HK-2 (cell line): ENCODE data around the gene FUT3.
"Not testable (repeated sequence)": the region's sequence is repeated elsewhere in the genome, so short reads cannot be mapped to it uniquely, and the experiment has no call there.

Experiments
- DNase-seq: peaks from one replicate; pipeline ENCODE4 v3.0.0-alpha.2; 2018; ENCODE audit not compliant: unreplicated experiment

The FUT3 gene

GRCh38 chr19:5851302-5851701 lies at the start of gene FUT3:
FUT3 (minus strand) TSS chr19:5851449.
- DNase-seq: no peak

- DNase-seq: no peak
These were observed 49.7 kb upstream of the FUT3 start for GRCh38 chr19:5900976-5901375.

GRCh38 chr19:5899728-5900526 lies 48.7 kb upstream of the FUT3 start:
- no peak for DNase-seq

GRCh38 chr19:5897189-5897969 lies 46.1 kb upstream of the FUT3 start:
- DNase-seq: no peak

GRCh38 chr19:5896365-5897076 lies 45.3 kb upstream of the FUT3 start:
- DNase-seq: no peak

GRCh38 chr19:5895890-5896289 lies 44.6 kb upstream of the FUT3 start:
- no peak for DNase-seq

GRCh38 chr19:5895409-5895808 lies 44.2 kb upstream of the FUT3 start:
- DNase-seq: no peak

- no peak for DNase-seq
These were observed 43.6 kb upstream of the FUT3 start for GRCh38 chr19:5894704-5895349.

GRCh38 chr19:5893907-5894703 lies 42.9 kb upstream of the FUT3 start:
- no peak for DNase-seq

GRCh38 chr19:5893296-5893903 lies 42.2 kb upstream of the FUT3 start:
- no peak for DNase-seq

- no peak for DNase-seq
These were observed 41.6 kb upstream of the FUT3 start for GRCh38 chr19:5892772-5893275.

GRCh38 chr19:5891938-5892771 lies 40.9 kb upstream of the FUT3 start:
- peak; percentile 63 for DNase-seq

GRCh38 chr19:5891572-5891937 lies 40.3 kb upstream of the FUT3 start:
- DNase-seq: no peak

- DNase-seq: no peak
These were observed 38.9 kb upstream of the FUT3 start for GRCh38 chr19:5890099-5890498.

- no peak for DNase-seq
These were observed 38.2 kb upstream of the FUT3 start for GRCh38 chr19:5889288-5889971.

GRCh38 chr19:5884065-5884811 lies 33.0 kb upstream of the FUT3 start:
- not testable (repeated sequence) for DNase-seq

GRCh38 chr19:5883157-5883873 lies 32.1 kb upstream of the FUT3 start:
- not testable (repeated sequence) for DNase-seq
